Measurements from ENCODE around the gene CLEC16A.

GRCh38 chr16:11088074-11088730 is 143.8 kb downstream of the CLEC16A start:
- TF ChIP-seq CTCF (IDR thresholded peaks at IDR 0.05) = no peak
- no peak for TF ChIP-seq EZH2 (IDR thresholded peaks at IDR 0.05; ENCODE audit: borderline replicate concordance, insufficient read depth, low read depth, low read length, poor library complexity, severe bottlenecking)
